Heart right ventricle (tissue), 16 donors: Measurements from ENCODE around the gene SLC25A21. TPM values are rescaled to one million over a fixed set of nuclear protein-coding genes. Genes with fewer than 3 reads are reported as not detected.
A peak's percentile ranks its signal among the peaks of the same experiment; 100 is the strongest.

ENCODE experiments used
- ATAC-seq, 8 donors: fragments of 200-7000 bp; cut with Tn5 transposase; one replicate each; pipeline ENCODE4 v1.9.1; 2020; ENCODE audit warnings: mild to moderate bottlenecking in 8 of 8, moderate library complexity in 8 of 8, moderate number of reproducible peaks in 1 of 8
- DNase-seq, 2 donors: peaks; one replicate each; pipeline ENCODE4 v3.0.0-alpha.2; 2020
- H3K27ac ChIP-seq, 10 donors: fragments of 200-600 bp; sonication (generic) in 2 of 10; one replicate each; pipeline versions ENCODE4 v1.5.0 to v1.8.0; 2020 to 2022; ENCODE audit warnings: mild to moderate bottlenecking in 3 of 10
- H3K27me3 ChIP-seq, 7 donors: fragments of 200-600 bp; one replicate each; pipeline ENCODE4 v1.8.0; 2021 to 2022; ENCODE audit warnings: mild to moderate bottlenecking in 2 of 7
- H3K36me3 ChIP-seq, 9 donors: fragments of 200-600 bp; sonication (generic) in 1 of 9; one replicate each; pipeline versions ENCODE4 v1.5.0 to v1.8.0; 2020 to 2022; ENCODE audit warnings: mild to moderate bottlenecking in 2 of 9
- H3K4me1 ChIP-seq, 9 donors: fragments of 200-600 bp; sonication (generic) in 1 of 9; one replicate each; pipeline versions ENCODE4 v1.5.0 to v1.8.0; 2020 to 2022; ENCODE audit warnings: mild to moderate bottlenecking in 4 of 9
- H3K4me3 ChIP-seq, 10 donors: fragments of 200-600 bp; sonication (generic) in 2 of 10; one replicate each; pipeline versions ENCODE4 v1.5.0 to v1.8.0; 2020 to 2022; ENCODE audit warnings: mild to moderate bottlenecking in 7 of 10, moderate library complexity in 2 of 10
- H3K9me3 ChIP-seq, 11 donors: fragments of 200-600 bp in 10 of 11; sonication (generic) in 2 of 11; one replicate each; pipeline versions ENCODE4 v1.5.0 to v1.8.0; 2013 to 2022; ENCODE audit warnings: mild to moderate bottlenecking in 2 of 11, control low read depth in 1 of 11, moderate library complexity in 1 of 11
- CTCF ChIP-seq, 9 donors: fragments of 200-600 bp; sonication (generic) in 2 of 9; IDR thresholded peaks; one replicate each; pipeline versions ENCODE4 v1.5.0 to v1.8.0; 2021 to 2022; ENCODE audit warnings: antibody characterized with exemption in 9 of 9, mild to moderate bottlenecking in 5 of 9, moderate library complexity in 1 of 9
- WGBS, 2 donors: extraction: QIAGEN DNeasy Blood & Tissue Kit; methylation state at CpG; one replicate each; pipeline ENCODE4 v1.1.7; 2013; ENCODE audit warnings: inconsistent platforms in 1 of 2; 5-methylcytosine and 5-hydroxymethylcytosine counted together
- intact Hi-C, 10 donors: fragments of 100-400 bp; cut with DNase I; formaldehyde crosslinking; loops; one replicate each; pipeline versions ENCODE4 v1.11.1 to v1.14.2; 2022
- polyA plus RNA-seq, 2 donors: library from polyadenylated mRNA; stranded (reverse); fragments of 200-250 nt; gene quantifications; one replicate each; pipeline ENCODE4 v1.2.3, GENCODE V29; 2013
- total RNA-seq, 10 donors: library from RNA; stranded (reverse); fragmentation: NEBNext Ultra II Directional in 3 of 10; extraction: Animal tissue kit (Norgen Biotek cat#: 25700) in 3 of 10; gene quantifications; one replicate each; pipeline versions ENCODE4 v1.2.1 to v1.2.4, GENCODE V29; 2021 to 2023
- donor health status: Arrhythmogenic right ventricular cardiomyopathy.
- donor health status: ischemic (EF 13 %, LVEDD 7.1; RV severe dilation, severe dysfunction).
- donor health status: healthy with polysubstance abuse.
- donor health status: DM: no; HTN: yes; CAD: no.
- donor health status: DM: no; HTN: no; CAD: no.
- donor health status: ischemic (EF 25% LVEDD 6.9; RV normal size, moderate dysfunction).
- donor health status: ischemic (EF 25% LVEDD 5.7; RV mildly dilated, moderate dysfunction).
- donor health status: healthy.
- donor health status: DM: yes; HTN: yes; CAD: no.
- donor health status: Ischemic cardiomyopathy.
- donor health status: ischemic (EF 35%, LVEDD 5.7; RV mildly dilated, moderate dysfunction).
- donor health status: nonischemic (EF 11% LVEDD 7.7; RV severe dilation, severe dysfunction).
- donor health status: DM: yes; HTN: yes; CAD: no.
- donor health status: PGD.
- donor health status: ischemic (EF 29% LVEDD 5.4; RV normal size, mild dysfunction).
- donor health status: nonischemic (EF 23%, LVEDD 6.1; RV moderate dilation, normal function).

The SLC25A21 gene
- total and polyA plus RNA-seq, 12 donors = 0.08 to 1.3 (median 0.34) TPM

- DNase-seq (no peak), ATAC-seq (no peak)
- no peak overlapping the region for H3K27ac ChIP-seq
- no peaks in the 10 kb centered on the region for H3K36me3 ChIP-seq
- no peak overlapping the region for H3K4me3 ChIP-seq
- H3K27me3 ChIP-seq = peaks cover 0 to 5% (median 0%) of the 10 kb centered on the region in 7 donors
- no peak for TF ChIP-seq CTCF (IDR thresholded peaks at IDR 0.05)
- H3K4me1 ChIP-seq = no peaks in the 10 kb centered on the region
- H3K9me3 ChIP-seq = no peaks in the 10 kb centered on the region
- 73 to 77% methylated on average over 7 of the region's 7 CpGs for WGBS, 2 donors
- intact Hi-C loops = no loop called here
Measured at GRCh38 chr14:36857136-36857535, 315.3 kb downstream of the SLC25A21 start.

GRCh38 chr14:36856095-36856878 lies 316.1 kb downstream of the SLC25A21 start:
- no peak for DNase-seq
- Histone ChIP-seq H3K4me3 (no peak overlapping the region), H3K9me3 (no peaks in the 10 kb centered on the region), H3K4me1 (no peaks in the 10 kb centered on the region), H3K36me3 (no peaks in the 10 kb centered on the region), H3K27me3 (peaks cover 0 to 5% (median 0%) of the 10 kb centered on the region in 7 donors), H3K27ac (no peak overlapping the region)
- WGBS, 2 donors = 78 to 80% methylated on average over 15 of the region's 15 CpGs
- no peak for ATAC-seq
- TF ChIP-seq CTCF (IDR thresholded peaks at IDR 0.05) = no peak
- intact Hi-C loops = no loop called here

GRCh38 chr14:36855396-36855795 lies 317.0 kb downstream of the SLC25A21 start:
- Histone ChIP-seq H3K36me3 (no peaks in the 10 kb centered on the region), H3K27ac (no peak overlapping the region), H3K4me1 (no peaks in the 10 kb centered on the region), H3K4me3 (no peak overlapping the region), H3K9me3 (no peaks in the 10 kb centered on the region), H3K27me3 (peaks cover 0 to 5% (median 0%) of the 10 kb centered on the region in 7 donors)
- intact Hi-C loops = no loop called here
- WGBS, 2 donors = 81 to 83% methylated on average over 3 of the region's 3 CpGs
- no peak for ATAC-seq
- no peak for TF ChIP-seq CTCF (IDR thresholded peaks at IDR 0.05)
- DNase-seq = no peak

GRCh38 chr14:36852981-36853691 lies 319.3 kb downstream of the SLC25A21 start:
- peaks cover 0 to 5% (median 0%) of the 10 kb centered on the region in 7 donors for H3K27me3 ChIP-seq
- TF ChIP-seq CTCF (IDR thresholded peaks at IDR 0.05) = no peak
- ATAC-seq (peak in 2 of 8 donors; percentile 29 to 70), DNase-seq (peak in 1 of 2 donors; percentile 19)
- H3K4me1 ChIP-seq = no peaks in the 10 kb centered on the region
- intact Hi-C loops = no loop called here
- H3K4me3 ChIP-seq = no peak overlapping the region
- no peak overlapping the region for H3K27ac ChIP-seq
- no peaks in the 10 kb centered on the region for H3K9me3 ChIP-seq
- H3K36me3 ChIP-seq = no peaks in the 10 kb centered on the region
- 55 to 71% methylated on average over 5 of the region's 5 CpGs for WGBS, 2 donors
